ENCODE results near the gene DOCK8. TPM values are rescaled to one million over a fixed set of nuclear protein-coding genes. Genes with fewer than 3 reads are reported as not detected.

The DOCK8 gene
- total RNA-seq, 1 donor from 2014 or later: 0.54 TPM

DNA sequence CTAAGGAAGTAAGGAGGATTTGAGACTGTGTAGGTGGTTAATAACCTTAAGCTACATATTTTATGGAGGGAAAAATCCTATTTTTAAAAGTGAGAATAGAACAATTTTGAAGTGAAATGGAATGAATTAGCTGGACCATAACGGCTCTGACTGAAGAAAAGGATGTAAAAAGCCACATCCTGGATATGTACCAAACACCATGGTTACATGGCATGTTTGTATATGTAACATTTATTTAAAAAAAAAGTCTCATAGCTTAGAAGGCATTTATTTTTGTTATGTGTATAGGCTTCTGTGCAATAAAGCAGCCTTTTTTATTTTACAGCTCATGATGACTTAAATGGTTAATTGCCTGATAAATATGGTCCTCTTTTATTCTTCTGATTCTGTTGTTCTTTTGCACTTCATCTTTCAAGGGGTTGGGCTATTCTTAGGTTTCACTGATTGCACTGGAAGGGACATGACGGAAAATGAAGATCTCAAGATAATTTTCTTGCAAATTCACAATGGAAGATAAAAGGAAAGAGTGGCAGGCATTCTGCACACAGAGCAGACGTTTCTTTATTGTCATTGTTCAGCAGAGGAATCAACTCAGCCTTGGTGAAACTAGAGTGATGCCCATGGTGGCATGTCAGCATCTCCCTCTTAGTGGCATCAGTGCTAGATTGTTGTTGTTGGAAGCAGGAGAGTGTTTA is 63.1 kb downstream of the DOCK8 start:
- no peak for DNase-seq (ENCODE audit: low spot score)
- Histone ChIP-seq H3K79me2 (ENCODE audit: low read depth) (no peaks in the 10 kb centered on the region), H3K4me1 (no peaks in the 10 kb centered on the region), H2AFZ (replicated peaks) (no peak overlapping the region), H3K9ac (no peak overlapping the region), H3K27ac (no peak overlapping the region), H4K20me1 (ENCODE audit: low read depth) (no peaks in the 10 kb centered on the region), H3K4me2 (no peak overlapping the region), H3K9me3 (ENCODE audit: low read depth) (no peaks in the 10 kb centered on the region), H3K27me3 (no peaks in the 10 kb centered on the region), H3K36me3 (no peaks in the 10 kb centered on the region), H3F3A (ENCODE audit: low read depth) (no peaks in the 10 kb centered on the region), H3K4me3 (no peak overlapping the region)
- H3K4me3 Mint-ChIP-seq: no peak overlapping the region
- no peak overlapping the region for H3K27ac Mint-ChIP-seq
- H3K27me3 Mint-ChIP-seq (ENCODE audit: insufficient read depth, low read depth): no peaks in the 10 kb centered on the region
- H3K9me3 Mint-ChIP-seq: no peaks in the 10 kb centered on the region
- no peaks in the 10 kb centered on the region for H3K36me3 Mint-ChIP-seq
- H3K4me1 Mint-ChIP-seq: no peaks in the 10 kb centered on the region
- TF ChIP-seq EZH2phosphoT487 (IDR thresholded peaks at IDR 0.05): no peak
- TF ChIP-seq, protein P1, sequence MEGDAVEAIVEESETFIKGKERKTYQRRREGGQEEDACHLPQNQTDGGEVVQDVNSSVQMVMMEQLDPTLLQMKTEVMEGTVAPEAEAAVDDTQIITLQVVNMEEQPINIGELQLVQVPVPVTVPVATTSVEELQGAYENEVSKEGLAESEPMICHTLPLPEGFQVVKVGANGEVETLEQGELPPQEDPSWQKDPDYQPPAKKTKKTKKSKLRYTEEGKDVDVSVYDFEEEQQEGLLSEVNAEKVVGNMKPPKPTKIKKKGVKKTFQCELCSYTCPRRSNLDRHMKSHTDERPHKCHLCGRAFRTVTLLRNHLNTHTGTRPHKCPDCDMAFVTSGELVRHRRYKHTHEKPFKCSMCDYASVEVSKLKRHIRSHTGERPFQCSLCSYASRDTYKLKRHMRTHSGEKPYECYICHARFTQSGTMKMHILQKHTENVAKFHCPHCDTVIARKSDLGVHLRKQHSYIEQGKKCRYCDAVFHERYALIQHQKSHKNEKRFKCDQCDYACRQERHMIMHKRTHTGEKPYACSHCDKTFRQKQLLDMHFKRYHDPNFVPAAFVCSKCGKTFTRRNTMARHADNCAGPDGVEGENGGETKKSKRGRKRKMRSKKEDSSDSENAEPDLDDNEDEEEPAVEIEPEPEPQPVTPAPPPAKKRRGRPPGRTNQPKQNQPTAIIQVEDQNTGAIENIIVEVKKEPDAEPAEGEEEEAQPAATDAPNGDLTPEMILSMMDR (IDR thresholded peaks at IDR 0.05): no peak
- no peak for TF ChIP-seq EZH2 (IDR thresholded peaks at IDR 0.05)

DNA sequence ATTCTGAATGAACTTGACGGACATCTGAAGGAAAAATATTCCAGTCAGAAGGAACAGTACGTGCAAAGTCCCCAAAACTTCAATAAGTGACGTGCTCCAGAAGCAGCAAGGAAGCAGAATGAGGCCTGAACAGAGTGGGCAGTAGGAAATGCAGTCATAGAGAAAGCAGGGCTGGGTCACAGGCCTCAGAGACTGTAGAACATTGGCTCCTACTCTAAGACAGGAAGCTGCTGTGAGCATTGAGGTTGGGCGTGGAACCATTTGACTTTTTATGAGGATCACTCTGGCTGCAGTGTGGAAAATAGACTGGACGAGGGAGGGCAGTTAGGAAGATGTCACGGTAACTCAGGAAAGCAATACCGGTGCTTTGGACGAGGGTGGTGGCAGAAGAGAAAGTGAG is 64.0 kb downstream of the DOCK8 start:
- H2AFZ ChIP-seq (replicated peaks): no peak overlapping the region
- H3K27me3 Mint-ChIP-seq (ENCODE audit: insufficient read depth, low read depth): no peaks in the 10 kb centered on the region
- no peaks in the 10 kb centered on the region for H3K79me2 ChIP-seq (ENCODE audit: low read depth)
- no peaks in the 10 kb centered on the region for H3K27me3 ChIP-seq
- DNase-seq (ENCODE audit: low spot score): no peak
- no peaks in the 10 kb centered on the region for H3K36me3 Mint-ChIP-seq
- no peak overlapping the region for H3K4me3 ChIP-seq
- H4K20me1 ChIP-seq (ENCODE audit: low read depth): no peaks in the 10 kb centered on the region
- H3K4me3 Mint-ChIP-seq: no peak overlapping the region
- H3K4me1 ChIP-seq: no peaks in the 10 kb centered on the region
- H3K9me3 Mint-ChIP-seq: no peaks in the 10 kb centered on the region
- H3K27ac Mint-ChIP-seq: no peak overlapping the region
- H3K4me1 Mint-ChIP-seq: no peaks in the 10 kb centered on the region
- no peak overlapping the region for H3K27ac ChIP-seq
- no peak overlapping the region for H3K9ac ChIP-seq
- no peaks in the 10 kb centered on the region for H3F3A ChIP-seq (ENCODE audit: low read depth)
- TF ChIP-seq, protein P1 (IDR thresholded peaks at IDR 0.05): no peak
- TF ChIP-seq EZH2phosphoT487 (IDR thresholded peaks at IDR 0.05) (no peak), EZH2 (IDR thresholded peaks at IDR 0.05) (no peak)
- no peak overlapping the region for H3K4me2 ChIP-seq
- no peaks in the 10 kb centered on the region for H3K9me3 ChIP-seq (ENCODE audit: low read depth)
- no peaks in the 10 kb centered on the region for H3K36me3 ChIP-seq

DNA sequence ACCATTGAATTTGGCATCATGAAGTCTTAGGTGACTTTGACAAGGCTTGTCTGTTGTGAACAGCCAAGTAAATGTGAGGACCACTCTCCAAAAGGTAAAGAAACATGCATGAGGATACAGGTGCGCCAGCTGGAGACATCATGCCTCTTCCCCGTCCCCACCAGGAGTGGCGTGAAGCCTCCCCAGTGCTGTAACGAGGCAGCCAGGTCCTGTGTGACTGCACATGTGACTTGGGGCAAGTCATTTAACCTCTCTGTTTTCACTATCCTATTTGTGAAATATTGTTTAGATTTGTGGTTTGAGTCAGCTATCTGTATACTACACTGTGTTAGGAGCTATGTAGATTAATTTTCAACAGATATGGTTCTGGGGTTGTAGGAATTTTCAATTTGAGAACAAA is 65.0 kb downstream of the DOCK8 start:
- Mint-ChIP-seq H3K9me3 (no peaks in the 10 kb centered on the region), H3K36me3 (no peaks in the 10 kb centered on the region), H3K27me3 (ENCODE audit: insufficient read depth, low read depth) (peaks cover 2% of the 10 kb centered on the region), H3K4me1 (no peaks in the 10 kb centered on the region), H3K4me3 (no peak overlapping the region), H3K27ac (no peak overlapping the region)
- Histone ChIP-seq H4K20me1 (ENCODE audit: low read depth) (no peaks in the 10 kb centered on the region), H3K27ac (no peak overlapping the region), H3K9me3 (ENCODE audit: low read depth) (no peaks in the 10 kb centered on the region), H3K27me3 (no peaks in the 10 kb centered on the region), H3K36me3 (no peaks in the 10 kb centered on the region), H3K4me1 (no peaks in the 10 kb centered on the region), H2AFZ (replicated peaks) (no peak overlapping the region), H3K79me2 (ENCODE audit: low read depth) (no peaks in the 10 kb centered on the region), H3F3A (ENCODE audit: low read depth) (no peaks in the 10 kb centered on the region), H3K4me2 (no peak overlapping the region), H3K4me3 (no peak overlapping the region), H3K9ac (no peak overlapping the region)
- TF ChIP-seq, protein P1 (IDR thresholded peaks at IDR 0.05): no peak
- TF ChIP-seq EZH2phosphoT487 (IDR thresholded peaks at IDR 0.05) (no peak), EZH2 (IDR thresholded peaks at IDR 0.05) (no peak)
- no peak for DNase-seq (ENCODE audit: low spot score)

Data from neural progenitor cell (in vitro differentiated cells).